SK-N-SH (cell line): ENCODE results near the gene DES. TPM values are rescaled to one million over a fixed set of nuclear protein-coding genes. Genes with fewer than 3 reads are reported as not detected.

Experiments used
- CTCF ChIA-PET: fragments of 300-600, 350-600 bp; formaldehyde crosslinking; extraction: SDS; loops from one replicate; lab custom pipeline; 2021; lab: Yijun Ruan, JAX
- POLR2A ChIA-PET: fragments of 350-600 bp; sonication (Branson Sonifier 250); formaldehyde crosslinking; extraction: SDS; loops from one replicate; lab custom pipeline; 2020; ENCODE audit warnings: antibody characterized with exemption, inconsistent platforms; lab: Yijun Ruan, JAX
- DNase-seq: peaks from one replicate; pipeline ENCODE4 v3.0.0; 2012
- H2AFZ ChIP-seq: fragments of 200-600 bp; sonication (generic); 2 replicates; pipeline ENCODE4 v1.8.1; 2016; ENCODE audit warnings: antibody characterized with exemption, mild to moderate bottlenecking, low read depth
- H3F3A ChIP-seq: fragments of 200-600 bp; sonication (generic); replicated peaks from 2 replicates; pipeline ENCODE3; 2016; ENCODE audit warnings: antibody characterized with exemption, mild to moderate bottlenecking; ENCODE audit not compliant: insufficient read depth
- H3K27ac ChIP-seq, 2 experiments: fragments of 200-500 bp in 1 of 2; fragments of 200-600 bp in 1 of 2; sonication (Bioruptor generic) in 1 of 2; sonication (generic), shearing (Covaris generic) in 1 of 2; 2 replicates each; pipeline versions ENCODE4 v1.5.1 to v1.6.1; 2014 to 2016; ENCODE audit warnings: low read depth in 2 of 2, inconsistent platforms in 1 of 2, low read length in 1 of 2, mild to moderate bottlenecking in 1 of 2, mixed read lengths in 1 of 2
- H3K27me3 ChIP-seq: fragments of 200-600 bp; sonication (generic), shearing (Covaris generic); 2 replicates; pipeline ENCODE4 v1.6.1; 2016; ENCODE audit warnings: mixed run types; ENCODE audit not compliant: insufficient read depth
- H3K36me3 ChIP-seq, 2 experiments: fragments of 200-500 bp in 1 of 2; fragments of 200-600 bp in 1 of 2; sonication (Bioruptor generic) in 1 of 2; sonication (generic) in 1 of 2; replicated peaks in 1 of 2; 2 replicates each; pipeline versions ENCODE3 to v1.5.1; 2014 to 2016; ENCODE audit warnings: low read length in 1 of 2, mild to moderate bottlenecking in 1 of 2; ENCODE audit not compliant: insufficient read depth in 2 of 2, control insufficient read depth in 1 of 2
- H3K4me1 ChIP-seq, 2 experiments: fragments of 200-500 bp in 1 of 2; fragments of 200-600 bp in 1 of 2; sonication (Bioruptor generic) in 1 of 2; sonication (generic), shearing (Covaris generic) in 1 of 2; 2 replicates each; pipeline versions ENCODE4 v1.5.1 to v1.6.1; 2014 to 2016; ENCODE audit warnings: low read depth in 1 of 2, low read length in 1 of 2, mixed run types in 1 of 2; ENCODE audit not compliant: insufficient read depth in 2 of 2, control insufficient read depth in 1 of 2
- H3K4me2 ChIP-seq: fragments of 200-600 bp; sonication (generic), shearing (Covaris generic); 2 replicates; pipeline ENCODE4 v1.6.1; 2017; ENCODE audit warnings: mixed run types
- H3K4me3 ChIP-seq, 2 experiments: fragments of 200-500 bp in 1 of 2; fragments of 200-600 bp in 1 of 2; sonication (Bioruptor generic) in 1 of 2; sonication (generic), shearing (Covaris generic) in 1 of 2; 2 replicates each; pipeline versions ENCODE4 v1.5.1 to v1.8.1; 2014 to 2016; ENCODE audit warnings: low read depth in 2 of 2, inconsistent platforms in 1 of 2, low read length in 1 of 2, mild to moderate bottlenecking in 1 of 2, mixed read lengths in 1 of 2, moderate library complexity in 1 of 2
- H3K79me2 ChIP-seq: fragments of 200-600 bp; sonication (generic); 2 replicates; pipeline ENCODE4 v1.8.1; 2017; ENCODE audit warnings: mild to moderate bottlenecking; ENCODE audit not compliant: insufficient read depth
- H3K9ac ChIP-seq: fragments of 200-600 bp; sonication (generic); 2 replicates; pipeline ENCODE4 v1.6.1; 2017; ENCODE audit warnings: mixed run types
- H3K9me2 ChIP-seq: fragments of 200-600 bp; sonication (generic); 2 replicates; pipeline ENCODE4 v1.6.1; 2017; ENCODE audit warnings: mixed run types
- H3K9me3 ChIP-seq: fragments of 200-600 bp; sonication (generic); 2 replicates; pipeline ENCODE4 v1.6.1; 2017; ENCODE audit warnings: mixed run types, mild to moderate bottlenecking, moderate library complexity
- H4K20me1 ChIP-seq: fragments of 200-600 bp; sonication (generic); 2 replicates; pipeline ENCODE4 v1.6.1; 2017; ENCODE audit warnings: mild to moderate bottlenecking, mixed run types; ENCODE audit not compliant: insufficient read depth
- CHD2 ChIP-seq: fragments of 150-350 bp; IDR thresholded peaks from 2 replicates; pipeline ENCODE4 v1.6.1; 2018; ENCODE audit warnings: low read length; ENCODE audit not compliant: partially characterized antibody
- CTCF ChIP-seq: fragments of 200-600 bp; sonication (generic); IDR thresholded peaks from 2 replicates; pipeline ENCODE4 v1.6.1; 2017; ENCODE audit warnings: antibody characterized with exemption, mild to moderate bottlenecking, moderate library complexity
- ELF1 ChIP-seq: IDR thresholded peaks from 2 replicates; pipeline ENCODE4 v1.4.0; 2012
- EZH2phosphoT487 ChIP-seq: fragments of 200-600 bp; sonication (generic); IDR thresholded peaks from 2 replicates; pipeline ENCODE4 v1.6.1; 2017; ENCODE audit warnings: low read depth, mixed run types, mild to moderate bottlenecking, antibody characterized with exemption, moderate library complexity, borderline replicate concordance
- FOXJ3 ChIP-seq: sonication (generic); formaldehyde crosslinking; IDR thresholded peaks from 2 replicates; pipeline ENCODE4 v1.5.1; 2020; ENCODE audit warnings: mild to moderate bottlenecking, missing genetic modification reagents
- FOXM1 ChIP-seq: IDR thresholded peaks from 2 replicates; pipeline ENCODE4 v1.4.0; 2012; ENCODE audit warnings: low read depth, mild to moderate bottlenecking
- GABPA ChIP-seq: IDR thresholded peaks from 2 replicates; pipeline ENCODE4 v1.4.0; 2012; ENCODE audit warnings: low read depth, mild to moderate bottlenecking
- JUND ChIP-seq: IDR thresholded peaks from 2 replicates; pipeline ENCODE4 v1.4.0; 2012
- MAX ChIP-seq: IDR thresholded peaks from 2 replicates; pipeline ENCODE4 v1.4.0; 2012; ENCODE audit warnings: low read depth
- MEF2A ChIP-seq: IDR thresholded peaks from 2 replicates; pipeline ENCODE4 v1.4.0; 2012; ENCODE audit warnings: low read depth, borderline replicate concordance
- MXI1 ChIP-seq: IDR thresholded peaks from 2 replicates; pipeline ENCODE4 v1.6.1; 2012; ENCODE audit warnings: mild to moderate bottlenecking, low read depth, low read length, improper control_type of control experiment
- NFIC ChIP-seq: IDR thresholded peaks from 2 replicates; pipeline ENCODE4 v1.4.0; 2012; ENCODE audit warnings: borderline replicate concordance
- NRF1 ChIP-seq: IDR thresholded peaks from 2 replicates; pipeline ENCODE4 v1.6.1; 2012; ENCODE audit warnings: low read depth, mild to moderate bottlenecking, low read length
- POLR2AphosphoS5 ChIP-seq: IDR thresholded peaks from 2 replicates; pipeline ENCODE4 v1.6.1; 2012; ENCODE audit warnings: low read depth, low read length
- RAD21 ChIP-seq: IDR thresholded peaks from 2 replicates; pipeline ENCODE4 v1.6.1; 2012; ENCODE audit warnings: mild to moderate bottlenecking, low read length
- RFX5 ChIP-seq: IDR thresholded peaks from 2 replicates; pipeline ENCODE4 v1.6.1; 2012; ENCODE audit warnings: mild to moderate bottlenecking, improper control_type of control experiment, low read length
- RXRA ChIP-seq: IDR thresholded peaks from 2 replicates; pipeline ENCODE4 v1.4.0; 2012; ENCODE audit warnings: low read depth, mild to moderate bottlenecking, borderline replicate concordance
- SIN3A ChIP-seq: IDR thresholded peaks from 2 replicates; pipeline ENCODE4 v1.6.1; 2012; ENCODE audit warnings: low read depth, mild to moderate bottlenecking, low read length, moderate library complexity, borderline replicate concordance
- USF1 ChIP-seq: IDR thresholded peaks from 2 replicates; pipeline ENCODE4 v1.4.0; 2012; ENCODE audit warnings: low read depth, borderline replicate concordance
- YY1 ChIP-seq: IDR thresholded peaks from 2 replicates; pipeline ENCODE4 v1.4.0; 2012; ENCODE audit warnings: low read depth, mild to moderate bottlenecking
- WGBS: methylation state at CpG from one replicate; pipeline ENCODE4 v1.1.6; 2017; ENCODE audit warnings: low lambda C conversion rate; 5-methylcytosine and 5-hydroxymethylcytosine counted together
- polyA plus RNA-seq, 3 experiments: library from polyadenylated mRNA; depleted of rRNA; stranded (reverse); fragments of >200 nt; gene quantifications; 2 replicates each; pipeline ENCODE4 v1.2.3, GENCODE V29; 2012

Gene DES
- polyA plus RNA-seq, 1 of the 3 experiments (the other 2 are of a cell fraction): 0.21 TPM

DNA sequence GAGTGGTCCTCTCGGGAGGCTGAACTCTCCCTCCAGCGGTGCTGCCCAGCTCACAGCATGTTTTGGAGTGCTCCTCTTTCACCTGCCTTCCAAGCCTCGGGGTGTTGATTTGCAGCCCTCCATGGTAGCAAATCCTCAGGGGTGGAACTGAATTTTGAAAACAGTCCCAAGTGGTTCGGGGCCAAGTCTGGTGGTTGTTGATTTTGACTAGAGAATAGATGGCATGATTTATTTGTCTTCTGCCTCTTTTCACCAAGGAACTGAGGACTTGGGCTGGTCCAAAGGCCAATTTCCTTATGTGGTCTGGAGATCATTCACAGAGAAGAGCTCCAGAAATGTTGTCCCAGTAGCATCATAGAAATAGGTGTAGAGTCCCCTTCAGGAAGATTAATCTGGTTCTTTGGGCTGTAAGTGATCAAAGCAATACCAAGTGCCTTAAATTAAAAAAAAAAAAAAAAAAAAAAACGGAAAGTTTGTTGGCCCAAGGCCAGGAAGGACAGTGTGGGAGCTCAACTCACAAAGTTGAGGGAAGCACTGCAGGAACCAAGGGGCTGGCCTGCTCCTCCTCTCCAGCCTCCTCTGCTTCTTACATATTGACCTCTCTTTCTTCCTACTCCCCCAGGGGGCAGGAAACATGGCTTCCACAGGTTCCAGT, 2.5 kb upstream of the DES start:
- POLR2A ChIA-PET: no interaction called here
- no peaks in the 10 kb centered on the region for H3F3A ChIP-seq
- H2AFZ ChIP-seq: no peak overlapping the region
- no peak overlapping the region for H3K4me2 ChIP-seq
- no peak for DNase-seq
- no peaks in the 10 kb centered on the region for H3K9me2 ChIP-seq
- no peak overlapping the region for H3K9ac ChIP-seq
- H3K9me3 ChIP-seq: 0 out of 2 replicates have a peak, but pooled peaks cover 6% of the 10 kb centered on the region
- no peaks in the 10 kb centered on the region for H3K79me2 ChIP-seq
- CTCF ChIA-PET: interaction anchor here (0.9 to 7.2 kb wide), 7 partner anchors 13 to 528 kb away, joined by 3 to 46 read pairs (median 4); no protein-coding TSS in a partner anchor
- no peak overlapping the region for H3K27ac ChIP-seq
- 69% methylated on average over 5 of the region's 5 CpGs for WGBS
- no peak for TF ChIP-seq FOXM1
- no peak for TF ChIP-seq NFIC
- no peak for TF ChIP-seq RAD21
- no peak for TF ChIP-seq MXI1
- no peak for TF ChIP-seq GABPA
- TF ChIP-seq FOXJ3 (CRISPR knock-in tag): no peak
- TF ChIP-seq POLR2AphosphoS5: no peak
- TF ChIP-seq EZH2phosphoT487: no peak
- TF ChIP-seq SIN3A: no peak
- TF ChIP-seq RFX5: no peak
- no peak for TF ChIP-seq USF1
- TF ChIP-seq MAX: no peak
- no peak for TF ChIP-seq YY1
- no peak for TF ChIP-seq NRF1
- TF ChIP-seq CTCF: no peak
- TF ChIP-seq RXRA: no peak
- no peak for TF ChIP-seq ELF1
- TF ChIP-seq CHD2: no peak
- no peak for TF ChIP-seq JUND
- TF ChIP-seq MEF2A: no peak
- no peaks in the 10 kb centered on the region for H4K20me1 ChIP-seq
- H3K4me1 ChIP-seq: no peaks in the 10 kb centered on the region; a peak in 1 of 4 replicates
- H3K36me3 ChIP-seq: no peaks in the 10 kb centered on the region
- H3K4me3 ChIP-seq: no peak overlapping the region
- H3K27me3 ChIP-seq: no peaks in the 10 kb centered on the region
